IPS DF 19.7 (cell line): ENCODE results near the gene RASA2.
"Not testable (repeated sequence)": the region's sequence is repeated elsewhere in the genome, so short reads cannot be mapped to it uniquely, and the experiment has no call there.

ENCODE experiments used
- DNase-seq: peaks from one replicate; pipeline ENCODE4 v3.0.0-alpha.2; 2013; ENCODE audit warnings: low read depth, low spot score

Gene RASA2

GRCh38 chr3:141457624-141458236 is 29.1 kb upstream of the RASA2 start:
- no peak for DNase-seq

- DNase-seq, result no peak
These were observed 27.8 kb upstream of the RASA2 start for GRCh38 chr3:141459008-141459407.

- DNase-seq, result peak; percentile 74
These were observed 26.6 kb upstream of the RASA2 start for GRCh38 chr3:141460097-141460704.

GRCh38 chr3:141462176-141462859 is 24.5 kb upstream of the RASA2 start:
- no peak for DNase-seq

GRCh38 chr3:141465221-141465620 is 21.6 kb upstream of the RASA2 start:
- no peak for DNase-seq

GRCh38 chr3:141466633-141467169 is 20.1 kb upstream of the RASA2 start:
- DNase-seq, result no peak

GRCh38 chr3:141469720-141470119 is 17.1 kb upstream of the RASA2 start:
- no peak for DNase-seq

- no peak for DNase-seq
These were observed 15.7 kb upstream of the RASA2 start for GRCh38 chr3:141471160-141471559.

GRCh38 chr3:141476033-141476432 is 10.8 kb upstream of the RASA2 start:
- DNase-seq, result no peak

- DNase-seq, result no peak
These were observed 9.6 kb upstream of the RASA2 start for GRCh38 chr3:141477224-141477623.

GRCh38 chr3:141478139-141478538 is 8.7 kb upstream of the RASA2 start:
- DNase-seq, result no peak

- DNase-seq, result not testable (repeated sequence)
These were observed 8.0 kb upstream of the RASA2 start for GRCh38 chr3:141478840-141479239.

GRCh38 chr3:141482245-141482922 is 4.4 kb upstream of the RASA2 start:
- DNase-seq, result no peak

GRCh38 chr3:141484701-141485287 is 2.0 kb upstream of the RASA2 start:
- no peak for DNase-seq

- DNase-seq, result no peak
These were observed 959 bp upstream of the RASA2 start for GRCh38 chr3:141485641-141486495.

- DNase-seq, result peak; percentile 56
These were observed 406 bp upstream of the RASA2 start for GRCh38 chr3:141486496-141486745.

- no peak for DNase-seq
These were observed 860 bp downstream of the RASA2 start for GRCh38 chr3:141487521-141488252.

- no peak for DNase-seq
These were observed 2.4 kb downstream of the RASA2 start for GRCh38 chr3:141489203-141489602.

GRCh38 chr3:141491081-141491480 is 4.3 kb downstream of the RASA2 start:
- no peak for DNase-seq

GRCh38 chr3:141491929-141492328 is 5.1 kb downstream of the RASA2 start:
- DNase-seq, result no peak

GRCh38 chr3:141493184-141493583 is 6.4 kb downstream of the RASA2 start:
- no peak for DNase-seq
